ENCODE measurements around the gene BUD31. TPM values are rescaled to one million over a fixed set of nuclear protein-coding genes. Genes with fewer than 3 reads are reported as not detected.

BUD31 gene
- total and polyA plus RNA-seq, 9 of the 15 experiments (the other 6 are each of a cell fraction or from before 2014, with no cell fraction given) = 105 to 342 (median 247) TPM

DNA sequence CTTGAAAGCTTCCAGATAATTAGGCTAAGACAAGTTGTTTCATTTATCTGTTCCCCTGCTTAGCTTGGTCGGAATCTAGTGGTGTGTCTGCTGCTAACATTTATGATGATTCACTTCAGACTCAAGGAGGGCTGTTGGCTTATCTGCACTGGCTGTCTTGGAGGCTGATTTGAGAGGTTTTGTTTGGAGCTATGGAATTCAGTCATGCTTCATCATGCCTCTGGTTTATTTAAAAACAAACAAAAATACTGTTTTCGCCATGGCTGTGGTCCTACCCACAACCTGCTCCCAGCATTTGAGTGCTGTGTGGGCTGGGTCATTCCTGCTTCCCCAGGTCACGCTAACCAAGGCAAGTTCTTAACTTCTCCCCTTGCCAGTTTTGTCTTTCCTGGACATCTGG, 46.0 kb upstream of the BUD31 start (continued):
- TF ChIP-seq CHD4 (IDR thresholded peaks at IDR 0.05; ENCODE audit: insufficient read depth, insufficient replicate concordance, low read depth, low read length, poor library complexity, severe bottlenecking) (no peak), SUPT5H (IDR thresholded peaks at IDR 0.05) (no peak), KLF1 (tag; IDR thresholded peaks at IDR 0.05) (no peak), MAFG (tag; conservative IDR thresholded peaks at IDR 0.05) (peak; percentile 69), NR3C1 (CRISPR knock-in tag; IDR thresholded peaks at IDR 0.05) (no peak), MXI1 (IDR thresholded peaks at IDR 0.05; ENCODE audit: low read depth, low read length) (no peak), KAT7 (CRISPR knock-in tag; IDR thresholded peaks at IDR 0.05; ENCODE audit: borderline replicate concordance) (no peak), KLF6 (CRISPR knock-in tag; IDR thresholded peaks at IDR 0.05; ENCODE audit: borderline replicate concordance) (no peak), NR0B1 (IDR thresholded peaks at IDR 0.05; ENCODE audit: partially characterized antibody) (no peak), CHD1 (IDR thresholded peaks at IDR 0.05; ENCODE audit: low read length) (no peak), ZKSCAN1 (IDR thresholded peaks at IDR 0.05; ENCODE audit: low read depth, low read length) (no peak), ZBTB49 (CRISPR knock-in tag; IDR thresholded peaks at IDR 0.05; ENCODE audit: borderline replicate concordance) (no peak), TAF9B (IDR thresholded peaks at IDR 0.05; ENCODE audit: partially characterized antibody) (no peak), FOXP4 (CRISPR knock-in tag; IDR thresholded peaks at IDR 0.05; ENCODE audit: borderline replicate concordance) (no peak), TEAD4 (IDR thresholded peaks at IDR 0.05; ENCODE audit: low read length) (peak; percentile 37; the same call in 1 of the 2 replicates), TEAD4 (CRISPR knock-in tag; IDR thresholded peaks at IDR 0.05; ENCODE audit: borderline replicate concordance) (no peak), RBM34 (IDR thresholded peaks at IDR 0.05; ENCODE audit: borderline replicate concordance, insufficient read depth, low read length) (no peak)
- TF ChIP-seq, protein P1, sequence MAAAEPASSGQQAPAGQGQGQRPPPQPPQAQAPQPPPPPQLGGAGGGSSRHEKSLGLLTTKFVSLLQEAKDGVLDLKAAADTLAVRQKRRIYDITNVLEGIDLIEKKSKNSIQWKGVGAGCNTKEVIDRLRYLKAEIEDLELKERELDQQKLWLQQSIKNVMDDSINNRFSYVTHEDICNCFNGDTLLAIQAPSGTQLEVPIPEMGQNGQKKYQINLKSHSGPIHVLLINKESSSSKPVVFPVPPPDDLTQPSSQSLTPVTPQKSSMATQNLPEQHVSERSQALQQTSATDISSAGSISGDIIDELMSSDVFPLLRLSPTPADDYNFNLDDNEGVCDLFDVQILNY (CRISPR knock-in tag; IDR thresholded peaks at IDR 0.05) = no peak
- TF ChIP-seq, protein P2, sequence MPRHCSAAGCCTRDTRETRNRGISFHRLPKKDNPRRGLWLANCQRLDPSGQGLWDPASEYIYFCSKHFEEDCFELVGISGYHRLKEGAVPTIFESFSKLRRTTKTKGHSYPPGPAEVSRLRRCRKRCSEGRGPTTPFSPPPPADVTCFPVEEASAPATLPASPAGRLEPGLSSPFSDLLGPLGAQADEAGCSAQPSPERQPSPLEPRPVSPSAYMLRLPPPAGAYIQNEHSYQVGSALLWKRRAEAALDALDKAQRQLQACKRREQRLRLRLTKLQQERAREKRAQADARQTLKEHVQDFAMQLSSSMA (CRISPR knock-in tag; IDR thresholded peaks at IDR 0.05) = no peak
